NCI-H345 treated with DMSO at 0.1 percent for 48 hours (cell line): ENCODE results near the gene ARL15.

Experiments
- DNase-seq: peaks from one replicate; lab custom pipeline; 2025; ENCODE audit not compliant: unreplicated experiment; lab: John Stamatoyannopoulos, UW

The ARL15 gene

DNA sequence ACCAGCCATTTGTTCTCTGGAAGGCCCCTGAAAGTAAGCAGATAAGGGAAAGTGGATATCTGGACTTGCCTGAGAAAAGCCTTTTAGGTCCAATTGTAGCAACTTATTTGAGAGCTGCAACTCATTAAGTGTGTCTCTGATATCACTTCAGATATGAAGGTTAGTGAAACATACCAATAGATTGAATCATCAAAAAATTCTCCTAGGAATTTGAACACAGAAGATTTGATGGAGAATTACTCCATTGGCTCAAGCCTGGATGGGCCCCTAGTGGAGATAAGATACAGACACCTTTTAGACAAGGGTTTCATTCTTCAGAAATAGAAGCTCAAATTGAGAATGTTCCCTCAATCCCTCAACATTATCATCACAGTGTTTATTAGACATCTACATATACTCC is 393.3 kb downstream of the ARL15 start:
- no peak for DNase-seq

- no peak for DNase-seq
These were observed 395.3 kb downstream of the ARL15 start for GRCh38 chr5:53915120-53915519.

- no peak for DNase-seq
These were observed 396.4 kb downstream of the ARL15 start for GRCh38 chr5:53913941-53914340.

DNA sequence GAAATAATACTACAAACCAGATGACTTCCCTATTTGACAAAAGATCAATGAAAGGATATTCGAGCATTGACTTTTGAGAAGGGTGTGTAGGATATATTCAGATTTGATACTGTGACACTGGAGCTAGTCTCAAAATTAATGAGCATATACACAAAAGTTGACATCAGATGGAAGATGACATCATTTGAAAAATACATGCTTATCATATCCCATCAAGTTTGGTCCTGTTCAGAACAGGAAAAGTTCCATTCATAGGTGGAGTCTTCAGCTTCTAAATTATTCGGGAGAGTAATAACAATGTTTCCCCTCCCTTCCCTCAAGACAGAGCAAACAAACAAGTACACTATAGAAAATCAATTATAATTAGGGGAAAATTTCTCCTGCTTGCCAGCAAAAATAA is 401.6 kb downstream of the ARL15 start:
- no peak for DNase-seq

- DNase-seq: no peak
These were observed 402.5 kb downstream of the ARL15 start for GRCh38 chr5:53907827-53908226.

DNA sequence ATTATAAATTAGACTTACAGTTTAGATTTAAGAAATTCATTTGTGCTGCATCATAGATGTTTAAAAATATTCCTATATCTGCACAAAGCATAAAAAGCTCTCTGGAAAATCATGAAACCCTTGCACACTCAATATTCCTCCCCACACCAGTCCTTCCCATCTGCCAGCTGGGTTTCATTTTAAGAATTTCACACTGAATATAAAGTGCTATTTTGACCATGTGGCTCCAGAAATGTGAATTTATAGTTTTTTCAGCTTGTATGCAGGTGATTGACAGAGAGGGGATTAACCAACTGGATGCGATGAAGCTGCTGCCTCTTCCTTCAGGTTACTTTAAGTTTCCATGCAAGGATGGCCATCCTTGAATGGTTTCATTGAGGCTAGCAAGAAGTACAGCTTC is 403.6 kb downstream of the ARL15 start:
- DNase-seq: no peak

- no peak for DNase-seq
These were observed 408.0 kb downstream of the ARL15 start for GRCh38 chr5:53902296-53902907.

DNA sequence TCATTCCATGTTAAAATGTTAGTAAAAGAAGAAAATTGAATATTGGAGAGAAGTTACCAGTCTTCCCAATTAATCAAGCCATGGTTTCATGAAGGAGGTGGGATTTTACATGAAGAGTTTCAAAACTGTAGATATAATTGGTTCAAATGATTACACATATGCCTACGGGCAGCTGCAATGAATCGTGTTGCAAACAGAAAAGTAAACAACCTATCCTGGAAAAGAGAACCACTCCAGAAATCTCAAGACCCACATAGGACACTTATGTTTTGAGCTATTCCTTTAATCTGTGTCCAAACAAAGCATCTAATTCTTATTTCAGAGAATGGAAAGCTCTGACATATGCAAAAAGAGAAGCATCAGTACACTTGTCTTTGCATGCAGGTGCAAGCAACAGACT is 409.7 kb downstream of the ARL15 start:
- DNase-seq: peak; percentile 57

DNA sequence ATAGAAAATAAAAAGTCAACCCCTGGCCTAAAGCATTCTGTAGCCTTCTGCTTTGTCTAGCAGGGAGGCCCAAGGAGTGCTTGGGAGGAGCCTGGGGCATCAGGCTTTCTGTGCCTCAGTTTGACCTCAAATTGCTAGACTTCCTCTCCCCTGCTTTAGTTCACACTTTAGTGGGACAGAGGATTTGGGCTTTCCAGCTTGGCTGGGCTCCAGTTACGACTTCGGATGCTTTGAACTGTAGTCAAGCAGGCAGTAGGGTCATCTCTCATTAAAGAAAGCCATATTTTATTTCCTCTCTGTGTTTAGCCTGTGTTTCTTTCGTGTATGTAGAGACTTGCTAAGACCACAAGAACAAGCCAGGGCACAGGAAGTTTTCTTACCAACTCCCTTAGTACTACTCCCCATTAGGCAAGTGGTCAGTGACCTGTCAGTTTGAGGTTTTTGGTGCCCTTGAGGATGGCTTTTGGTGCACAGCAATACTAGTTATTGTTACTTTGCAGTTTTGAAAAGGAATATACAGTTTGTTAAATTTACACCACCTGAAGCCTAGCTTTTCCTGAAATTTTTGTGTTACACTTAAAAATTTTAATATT is 415.2 kb downstream of the ARL15 start:
- DNase-seq: no peak

DNA sequence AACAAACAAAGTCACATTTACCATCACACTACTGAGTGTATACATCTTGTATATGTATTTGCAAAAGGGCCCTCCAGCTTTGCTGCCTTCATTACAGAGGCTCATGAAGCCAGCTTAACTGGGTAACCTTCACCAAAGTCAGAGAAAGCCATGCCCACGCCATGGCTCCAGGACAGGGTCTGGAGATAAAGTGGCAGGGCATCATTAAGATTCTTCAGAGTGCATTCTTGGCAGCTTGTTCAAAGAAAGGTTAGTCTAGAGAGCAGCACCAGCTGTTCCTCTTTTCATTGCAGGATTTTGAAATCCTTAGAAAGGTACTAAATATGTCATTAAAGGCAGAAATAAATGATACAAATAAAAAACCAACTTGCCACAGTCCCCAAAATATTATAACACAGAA is 416.7 kb downstream of the ARL15 start:
- DNase-seq: no peak

DNA sequence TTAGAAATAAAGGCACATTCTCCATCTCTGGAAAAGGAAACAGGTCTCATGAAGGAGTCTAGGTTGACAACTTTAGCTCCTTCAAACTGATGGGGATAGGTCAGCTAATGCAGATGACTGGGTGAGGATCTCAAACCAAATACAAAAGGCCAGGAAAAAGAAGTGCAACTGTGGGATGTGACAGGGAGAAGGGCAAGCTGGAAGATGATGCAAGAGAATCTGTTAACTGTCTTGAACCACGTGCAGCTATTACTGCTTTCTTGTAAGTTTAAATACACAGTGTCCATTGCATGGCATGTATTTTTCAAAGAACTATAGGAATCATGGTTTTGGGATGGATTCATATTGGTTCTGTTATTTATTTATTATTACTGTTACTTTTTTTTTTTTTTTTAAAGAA is 418.1 kb downstream of the ARL15 start:
- DNase-seq: no peak

GRCh38 chr5:53891159-53891558 is 419.2 kb downstream of the ARL15 start:
- no peak for DNase-seq

DNA sequence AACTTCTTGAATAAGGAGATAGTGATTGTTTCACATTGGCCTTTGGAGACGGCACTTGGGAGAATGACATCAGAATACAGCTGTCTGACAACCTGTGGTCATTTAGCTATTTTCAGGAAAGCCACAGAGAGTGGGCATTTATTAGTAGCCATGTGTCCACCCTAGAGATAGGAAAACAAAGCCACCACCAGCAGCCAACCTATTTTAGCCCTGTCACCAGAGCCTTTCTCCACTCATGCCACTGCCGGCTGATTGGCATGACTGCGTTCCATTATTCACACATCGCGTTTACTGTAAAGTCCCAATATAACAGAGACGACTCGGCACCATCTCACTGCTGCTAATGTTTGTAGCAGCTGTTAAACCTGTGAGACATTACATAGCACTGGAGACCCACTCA is 419.9 kb downstream of the ARL15 start:
- DNase-seq: no peak

DNA sequence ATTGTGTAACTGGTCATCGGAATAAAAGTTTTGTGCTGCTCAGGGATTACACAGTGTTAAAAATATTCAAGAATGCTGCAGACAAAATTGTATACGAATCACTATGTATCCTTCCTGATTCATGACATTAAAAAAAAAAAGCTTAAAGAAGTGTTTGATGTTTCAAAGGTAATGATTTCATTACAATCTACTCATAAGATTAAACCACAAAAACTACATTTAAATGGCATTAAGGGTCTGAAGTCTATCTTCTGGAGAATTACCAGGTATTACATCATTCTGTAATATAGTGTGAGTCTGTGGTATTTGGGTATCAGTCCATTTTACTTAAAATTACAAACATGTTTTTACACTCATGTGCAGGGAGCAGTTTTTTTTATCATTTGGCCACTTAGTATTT is 425.5 kb downstream of the ARL15 start:
- DNase-seq: no peak

DNA sequence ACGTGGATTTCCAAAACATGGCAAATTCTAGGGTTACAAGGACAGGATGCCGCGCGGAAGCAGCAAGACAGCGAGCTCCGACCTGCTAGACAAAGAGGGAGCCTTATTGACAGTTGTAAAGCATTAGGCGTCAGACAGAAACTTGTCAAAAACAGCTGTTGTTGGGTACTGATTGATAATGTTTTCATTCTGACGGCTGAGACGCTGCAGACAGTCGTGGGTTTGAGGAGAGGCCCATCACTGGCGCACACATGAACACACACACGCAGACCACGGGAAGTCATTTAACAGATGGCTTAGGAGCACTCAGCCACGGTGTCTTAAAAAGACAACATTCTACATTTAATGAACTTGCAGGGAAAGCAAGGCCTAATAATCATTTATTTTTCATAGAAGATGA is 426.0 kb downstream of the ARL15 start:
- no peak for DNase-seq

DNA sequence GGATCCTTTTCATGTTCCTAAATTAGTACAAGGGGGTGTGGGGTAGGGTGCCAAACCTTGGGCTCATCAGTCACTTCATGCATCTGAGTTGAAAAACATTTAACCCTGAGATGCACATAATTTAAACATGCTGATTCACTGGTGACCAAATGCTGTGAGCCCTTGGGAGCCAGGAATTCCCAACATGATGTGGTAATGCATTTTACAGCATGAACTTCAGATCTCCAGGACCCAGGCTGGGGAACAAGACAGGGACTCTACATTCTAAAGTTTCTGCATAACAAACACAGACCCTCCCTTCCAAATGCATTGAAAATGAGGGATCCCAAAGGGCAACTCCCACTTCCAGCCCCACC is 427.7 kb downstream of the ARL15 start:
- no peak for DNase-seq

DNA sequence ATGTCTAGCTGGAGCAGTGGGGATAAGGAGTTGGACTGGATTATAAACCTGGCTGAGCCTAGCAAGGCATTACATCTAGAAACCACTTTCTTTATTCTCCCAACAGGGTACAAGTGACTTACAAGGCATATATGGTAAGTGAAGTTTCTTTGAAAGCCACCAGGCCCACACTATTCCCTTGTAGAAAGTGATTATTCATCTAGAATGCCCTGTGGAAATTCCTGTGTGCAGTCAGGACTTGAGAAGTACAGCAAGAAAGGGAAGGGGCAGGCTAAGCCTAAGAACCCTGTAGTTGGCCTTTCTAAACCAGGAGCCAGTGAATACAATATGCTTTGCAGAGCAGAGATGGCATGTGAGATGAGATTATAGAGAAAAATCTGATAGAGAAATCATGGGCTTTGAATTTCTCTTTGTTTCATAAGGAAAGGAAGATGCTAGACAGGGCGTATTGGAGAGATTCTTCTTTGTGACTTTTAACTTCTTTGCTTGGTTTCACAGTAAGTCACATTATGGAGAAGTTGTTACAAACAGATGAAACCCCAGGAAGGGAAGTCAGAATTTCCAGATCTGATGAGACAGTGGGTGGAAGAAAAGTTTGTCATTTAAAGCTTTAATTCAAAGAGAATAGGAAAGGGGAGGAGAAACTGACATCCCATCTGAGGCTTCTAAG is 428.2 kb downstream of the ARL15 start:
- no peak for DNase-seq

- peak; percentile 82 for DNase-seq
These were observed 430.6 kb downstream of the ARL15 start for GRCh38 chr5:53879708-53880323.

- no peak for DNase-seq
These were observed 432.4 kb downstream of the ARL15 start for GRCh38 chr5:53878015-53878414.

GRCh38 chr5:53877243-53877642 is 433.1 kb downstream of the ARL15 start:
- no peak for DNase-seq

DNA sequence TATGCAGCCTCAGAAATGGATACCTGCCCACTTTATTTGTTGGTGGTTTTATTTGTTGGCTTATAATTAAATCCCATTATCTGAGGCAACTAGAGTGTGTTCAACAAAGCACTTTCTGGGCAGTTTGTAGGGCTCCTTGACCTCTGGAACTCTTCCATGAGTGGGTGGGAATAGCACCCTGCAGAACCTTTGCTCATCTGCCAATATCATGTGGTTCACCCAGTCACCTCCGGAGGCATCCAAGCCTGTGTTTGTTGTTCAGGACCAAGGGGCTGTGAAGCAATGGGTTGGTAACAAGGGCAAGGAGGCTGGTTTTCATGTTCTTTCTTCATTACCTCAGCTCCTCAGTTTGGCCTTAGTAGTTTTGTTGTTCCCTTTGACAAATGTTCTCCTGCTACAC is 436.0 kb downstream of the ARL15 start:
- DNase-seq: no peak

DNA sequence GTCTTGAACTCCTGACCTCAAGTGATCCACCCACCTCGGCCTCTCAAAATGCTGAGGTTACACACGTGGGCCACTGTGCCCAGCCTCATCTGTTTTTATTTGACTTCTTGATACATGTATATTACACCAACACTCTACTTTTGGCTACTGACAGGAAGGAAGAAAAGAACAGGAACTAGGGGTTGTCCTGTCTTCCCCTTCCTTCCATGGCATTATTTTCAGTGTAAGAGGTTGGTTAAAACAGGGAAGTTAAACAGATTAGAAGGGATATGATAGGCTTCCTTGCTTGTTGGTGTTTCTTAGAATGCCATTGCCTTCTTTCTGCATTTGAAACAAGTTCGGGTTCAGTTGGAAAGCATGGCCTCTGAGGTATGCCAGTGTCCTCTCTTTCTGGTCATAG is 437.1 kb downstream of the ARL15 start:
- no peak for DNase-seq
